ENCODE results near the gene OTX1. TPM values are rescaled to one million over a fixed set of nuclear protein-coding genes. Genes with fewer than 3 reads are reported as not detected.

The OTX1 gene
- total RNA-seq, 3 donors from 2014 or later, result 0.22 TPM; not detected in 2

DNA sequence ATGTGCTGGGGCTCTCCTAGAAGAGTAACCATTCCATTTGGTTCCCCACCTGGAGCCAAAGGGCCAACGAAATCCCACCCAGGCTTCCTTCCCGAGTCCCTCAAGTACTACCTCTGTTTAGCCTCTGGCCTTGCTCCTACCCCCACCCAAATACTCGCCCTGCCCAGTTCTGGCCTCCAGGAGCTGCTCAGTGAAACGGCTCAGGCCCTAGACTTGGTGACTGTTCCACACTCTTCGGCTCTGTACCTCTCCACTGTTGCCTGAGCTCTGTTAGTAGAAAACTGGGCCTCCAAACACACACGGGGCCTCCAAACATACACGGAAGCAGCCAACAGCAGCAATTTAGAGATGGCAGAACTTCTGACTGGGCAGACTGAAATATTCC lies 4.2 kb downstream of the OTX1 start:
- H3K9me3 ChIP-seq, result no peaks in the 10 kb centered on the region

DNA sequence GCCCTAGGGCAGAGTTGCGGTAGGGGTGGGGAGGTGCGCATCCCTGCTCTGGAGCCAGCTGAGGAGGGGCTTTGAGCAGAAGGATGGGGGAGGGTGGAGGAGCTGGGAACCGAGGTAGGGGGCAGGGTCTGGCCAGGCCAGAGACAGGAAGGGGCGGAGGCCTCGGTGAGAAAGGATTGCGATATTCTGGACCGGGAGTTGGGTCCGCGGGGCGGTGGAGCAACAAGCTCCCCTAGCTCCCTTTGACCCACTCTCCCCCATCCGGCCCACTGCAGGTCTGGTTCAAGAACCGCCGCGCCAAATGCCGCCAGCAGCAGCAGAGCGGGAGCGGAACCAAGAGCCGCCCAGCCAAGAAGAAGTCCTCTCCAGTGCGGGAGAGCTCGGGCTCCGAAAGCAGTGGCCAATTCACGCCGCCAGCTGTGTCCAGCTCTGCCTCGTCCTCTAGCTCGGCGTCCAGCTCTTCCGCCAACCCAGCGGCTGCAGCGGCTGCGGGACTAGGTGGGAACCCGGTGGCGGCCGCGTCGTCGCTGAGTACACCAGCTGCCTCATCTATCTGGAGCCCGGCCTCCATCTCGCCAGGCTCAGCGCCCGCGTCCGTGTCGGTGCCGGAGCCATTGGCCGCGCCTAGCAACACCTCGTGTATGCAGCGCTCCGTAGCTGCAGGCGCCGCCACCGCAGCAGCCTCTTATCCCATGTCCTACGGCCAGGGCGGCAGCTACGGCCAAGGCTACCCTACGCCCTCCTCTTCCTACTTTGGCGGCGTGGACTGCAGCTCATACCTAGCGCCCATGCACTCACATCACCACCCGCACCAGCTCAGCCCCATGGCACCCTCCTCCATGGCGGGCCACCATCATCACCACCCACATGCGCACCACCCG lies 4.8 kb downstream of the OTX1 start:
- no peak for TF ChIP-seq CTCF (IDR thresholded peaks at IDR 0.05)
- ATAC-seq (peak; percentile 11), DNase-seq (peak in 2 of 3 donors; percentile 6 to 26)
- intact Hi-C loops (cut with DNase I, micrococcal nuclease), result no loop called here
- Histone ChIP-seq H3K36me3 (ENCODE audit: low read depth) (no peaks in the 10 kb centered on the region), H3K9me3 (no peaks in the 10 kb centered on the region), H3K4me3 (no peak overlapping the region), H3K4me1 (ENCODE audit: low read depth) (peaks cover 42% of the 10 kb centered on the region)

More for the DNA sequence above, 4.2 kb downstream of the OTX1 start:
- Histone ChIP-seq H3K4me3 (no peak overlapping the region), H3K36me3 (ENCODE audit: low read depth) (no peaks in the 10 kb centered on the region), H3K4me1 (ENCODE audit: low read depth) (peaks cover 46% of the 10 kb centered on the region)
- intact Hi-C loops (cut with DNase I, micrococcal nuclease), result no loop called here
- ATAC-seq (no peak), DNase-seq (peak in 1 of 3 donors; percentile 18)
- TF ChIP-seq CTCF (IDR thresholded peaks at IDR 0.05), result no peak

GRCh38 chr2:63056107-63057050 lies 5.7 kb downstream of the OTX1 start:
- H3K4me3 ChIP-seq, result no peak overlapping the region
- peak; percentile 61 to 73 (median 63) for DNase-seq
- no peak for TF ChIP-seq CTCF (IDR thresholded peaks at IDR 0.05)
- intact Hi-C loops (cut with DNase I, micrococcal nuclease), result no loop called here
- H3K36me3 ChIP-seq (ENCODE audit: low read depth), result no peaks in the 10 kb centered on the region
- ATAC-seq, result peak; percentile 70
- peaks cover 42% of the 10 kb centered on the region for H3K4me1 ChIP-seq (ENCODE audit: low read depth)
- H3K9me3 ChIP-seq, result no peaks in the 10 kb centered on the region

GRCh38 chr2:63057249-63058143 lies 6.9 kb downstream of the OTX1 start:
- ATAC-seq (no peak), DNase-seq (peak in 1 of 3 donors; percentile 23)
- H3K4me3 ChIP-seq, result no peak overlapping the region

More at GRCh38 chr2:63057249-63058143, 6.9 kb downstream of the OTX1 start:
- Histone ChIP-seq H3K9me3 (no peaks in the 10 kb centered on the region), H3K36me3 (ENCODE audit: low read depth) (no peaks in the 10 kb centered on the region), H3K4me1 (ENCODE audit: low read depth) (peaks cover 42% of the 10 kb centered on the region)
- intact Hi-C loops (cut with DNase I, micrococcal nuclease), result no loop called here
- no peak for TF ChIP-seq CTCF (IDR thresholded peaks at IDR 0.05)

Data from mucosa of descending colon (tissue), 3 donors.